ENCODE data around the gene CYSTM1. TPM values are rescaled to one million over a fixed set of nuclear protein-coding genes. Genes with fewer than 3 reads are reported as not detected.

The CYSTM1 gene
- total and polyA plus RNA-seq, 7 donors: 23.8 to 597 (median 51.7) TPM

DNA sequence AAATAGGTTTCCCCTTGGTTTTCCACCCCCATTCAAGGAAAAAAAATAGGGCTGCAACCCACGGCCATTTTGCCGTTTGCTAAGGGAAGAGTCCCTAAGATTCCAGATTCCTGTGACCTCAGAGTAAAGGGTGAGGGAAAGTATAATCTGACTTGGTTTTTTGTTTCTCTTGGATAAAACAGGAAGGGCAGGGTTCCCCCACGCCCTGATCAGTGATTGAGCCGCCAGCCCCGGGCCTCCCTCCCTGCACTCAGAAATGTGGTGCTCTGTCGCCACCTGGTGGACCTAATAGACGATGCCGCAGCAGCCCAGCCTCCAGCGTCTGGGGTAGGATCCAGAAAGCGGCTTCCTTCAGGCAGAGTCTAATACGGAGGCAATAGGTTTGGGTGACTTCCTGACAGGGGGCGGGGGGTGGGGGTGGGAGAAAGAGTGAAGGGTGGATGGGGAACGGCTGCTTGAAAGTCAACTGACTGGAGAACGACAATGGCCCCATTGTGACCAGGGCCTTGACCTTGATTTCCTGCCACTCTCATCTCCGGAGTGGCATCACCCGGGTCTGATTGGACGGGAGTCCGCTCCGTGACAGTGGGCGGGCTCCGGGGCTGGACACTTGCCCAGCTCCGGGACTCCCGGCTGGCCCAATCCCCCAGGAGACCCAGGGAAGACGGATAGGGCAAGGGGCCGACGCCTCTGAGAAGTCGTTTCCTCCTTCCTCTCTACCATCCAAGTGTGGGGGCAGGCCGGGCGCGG, 17.8 kb upstream of the CYSTM1 start:
- peak overlapping the region; percentile 7 to 61 (median 27) for H3K27ac ChIP-seq
- H3K9me3 ChIP-seq: no peaks in the 10 kb centered on the region
- 5% methylated on average over 30 of the region's 30 CpGs for WGBS, 2 donors
- TF ChIP-seq, protein P1, sequence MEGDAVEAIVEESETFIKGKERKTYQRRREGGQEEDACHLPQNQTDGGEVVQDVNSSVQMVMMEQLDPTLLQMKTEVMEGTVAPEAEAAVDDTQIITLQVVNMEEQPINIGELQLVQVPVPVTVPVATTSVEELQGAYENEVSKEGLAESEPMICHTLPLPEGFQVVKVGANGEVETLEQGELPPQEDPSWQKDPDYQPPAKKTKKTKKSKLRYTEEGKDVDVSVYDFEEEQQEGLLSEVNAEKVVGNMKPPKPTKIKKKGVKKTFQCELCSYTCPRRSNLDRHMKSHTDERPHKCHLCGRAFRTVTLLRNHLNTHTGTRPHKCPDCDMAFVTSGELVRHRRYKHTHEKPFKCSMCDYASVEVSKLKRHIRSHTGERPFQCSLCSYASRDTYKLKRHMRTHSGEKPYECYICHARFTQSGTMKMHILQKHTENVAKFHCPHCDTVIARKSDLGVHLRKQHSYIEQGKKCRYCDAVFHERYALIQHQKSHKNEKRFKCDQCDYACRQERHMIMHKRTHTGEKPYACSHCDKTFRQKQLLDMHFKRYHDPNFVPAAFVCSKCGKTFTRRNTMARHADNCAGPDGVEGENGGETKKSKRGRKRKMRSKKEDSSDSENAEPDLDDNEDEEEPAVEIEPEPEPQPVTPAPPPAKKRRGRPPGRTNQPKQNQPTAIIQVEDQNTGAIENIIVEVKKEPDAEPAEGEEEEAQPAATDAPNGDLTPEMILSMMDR (IDR thresholded peaks at IDR 0.05): peak; percentile 75 to 95 (median 90)
- peak in 1 of 4 donors; percentile 1 for TF ChIP-seq POLR2AphosphoS5 (IDR thresholded peaks at IDR 0.05)
- TF ChIP-seq EP300 (IDR thresholded peaks at IDR 0.05): no peak
- intact Hi-C loops (cut with DNase I): loop anchor here (1.0 to 5.0 kb wide), 2 partner anchors 84 to 190 kb away; no protein-coding TSS in a partner anchor
- DNase-seq: peak; percentile 93
- H3K36me3 ChIP-seq: no peaks in the 10 kb centered on the region
- H3K4me1 ChIP-seq: peaks cover 0 to 16% (median 7%) of the 10 kb centered on the region in 4 donors
- no peaks in the 10 kb centered on the region for H3K27me3 ChIP-seq
- peak overlapping the region; percentile 10 to 42 (median 35) for H3K4me3 ChIP-seq

DNA sequence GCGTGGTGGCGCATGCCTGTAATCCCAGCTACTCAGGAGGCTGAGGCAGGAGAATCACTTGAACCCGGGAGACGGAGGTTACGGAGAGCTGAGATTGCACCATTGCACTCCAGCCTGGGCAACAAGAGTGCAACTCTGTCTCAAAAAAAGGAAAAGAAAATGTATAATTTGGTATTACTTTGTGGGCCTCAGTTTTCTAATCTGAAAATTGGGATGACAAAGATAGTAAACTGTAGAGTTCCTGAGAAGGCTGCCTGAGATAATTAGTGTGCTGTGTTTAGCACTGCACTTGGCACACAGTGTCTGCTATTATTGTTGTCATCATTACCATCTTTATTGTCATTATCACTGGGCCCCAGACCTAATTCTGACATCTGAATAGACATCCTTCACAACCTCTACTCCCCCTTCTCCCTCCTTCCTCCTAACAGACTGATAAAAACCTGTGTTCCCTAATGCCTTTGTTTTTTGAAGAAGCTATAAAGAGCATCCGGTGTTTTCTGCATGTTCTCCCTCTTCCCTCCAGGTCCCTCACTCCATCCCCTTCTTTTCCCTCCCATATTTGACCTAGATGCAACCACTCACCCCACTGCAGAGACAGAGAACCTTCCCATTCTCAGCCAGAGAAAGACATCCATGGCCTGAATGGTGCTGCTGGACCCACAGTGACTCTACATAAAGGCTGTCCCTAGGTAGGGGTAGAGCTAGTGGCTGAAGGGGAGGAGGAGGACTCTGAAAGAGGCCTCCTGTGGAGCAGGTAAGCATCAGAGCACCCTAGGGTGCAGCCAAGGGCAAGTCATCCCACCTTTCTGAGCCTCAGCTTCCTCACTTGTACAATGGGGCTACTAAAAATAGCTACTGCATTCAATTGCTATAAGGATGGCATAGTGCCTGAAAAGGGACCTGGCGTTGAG, 15.7 kb upstream of the CYSTM1 start:
- no peaks in the 10 kb centered on the region for H3K36me3 ChIP-seq
- no peak overlapping the region for H3K27ac ChIP-seq
- DNase-seq: no peak
- intact Hi-C loops (cut with DNase I): loop anchor here (5.0 kb wide), 1 partner anchor 192 kb away; no protein-coding TSS in a partner anchor
- no peaks in the 10 kb centered on the region for H3K9me3 ChIP-seq
- no peak overlapping the region for H3K4me3 ChIP-seq
- WGBS, 2 donors: 84 to 87% methylated on average over 7 of the region's 7 CpGs
- H3K27me3 ChIP-seq: no peaks in the 10 kb centered on the region
- no peak for TF ChIP-seq POLR2A (IDR thresholded peaks at IDR 0.05)
- TF ChIP-seq EP300 (IDR thresholded peaks at IDR 0.05): no peak
- TF ChIP-seq, protein P1 (IDR thresholded peaks at IDR 0.05): no peak
- TF ChIP-seq POLR2AphosphoS5 (IDR thresholded peaks at IDR 0.05): no peak
- peaks cover 0 to 11% (median 7%) of the 10 kb centered on the region in 4 donors for H3K4me1 ChIP-seq

DNA sequence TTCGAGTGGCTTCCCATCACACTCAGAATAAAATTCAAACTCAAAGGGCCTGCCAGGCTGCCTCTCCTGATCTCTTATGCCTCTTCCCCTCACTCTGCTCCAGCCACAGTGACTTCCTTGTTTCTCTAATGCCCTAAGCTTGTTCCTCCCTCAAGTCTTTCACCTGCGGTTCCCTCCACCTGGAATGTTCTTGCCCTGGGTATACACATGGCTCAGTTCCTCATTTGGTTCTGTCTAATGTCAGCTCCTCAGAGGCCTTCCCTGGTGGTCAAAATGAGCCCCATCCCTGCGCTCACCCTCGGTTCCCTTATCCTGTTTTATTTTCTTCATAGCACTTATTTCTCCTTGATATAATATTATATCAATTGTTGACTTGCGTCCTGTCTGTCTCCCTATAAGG, 12.7 kb upstream of the CYSTM1 start:
- 87% methylated on average over 5 of the region's 5 CpGs for WGBS, 2 donors
- DNase-seq: no peak
- no peak overlapping the region for H3K27ac ChIP-seq

DNA sequence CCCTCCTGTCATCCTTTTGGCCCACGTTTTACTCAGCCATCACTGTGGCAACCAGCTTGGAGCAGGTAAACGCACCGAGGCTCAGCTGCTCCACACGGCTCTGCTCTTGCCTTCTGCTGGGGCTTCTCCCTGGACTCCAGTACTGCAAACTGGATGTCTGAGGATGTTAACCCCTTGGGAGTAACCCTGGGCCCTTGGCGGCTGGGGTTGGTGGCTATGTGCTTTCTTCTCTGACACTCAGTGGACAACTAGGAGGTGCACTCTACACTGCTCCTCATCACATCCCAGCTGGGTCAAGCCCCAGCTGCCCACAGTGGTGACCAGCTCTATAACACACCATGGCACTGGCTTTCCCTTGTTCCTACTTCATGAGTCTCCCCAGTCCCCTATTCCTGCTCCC, 12.2 kb upstream of the CYSTM1 start:
- H3K27me3 ChIP-seq: no peaks in the 10 kb centered on the region
- 81 to 86% methylated on average over 5 of the region's 5 CpGs for WGBS, 2 donors

More for the DNA sequence above, 12.7 kb upstream of the CYSTM1 start:
- Histone ChIP-seq H3K9me3 (no peaks in the 10 kb centered on the region), H3K36me3 (no peaks in the 10 kb centered on the region), H3K27me3 (no peaks in the 10 kb centered on the region), H3K4me1 (peaks cover 0 to 4% (median 2%) of the 10 kb centered on the region in 4 donors), H3K4me3 (no peak overlapping the region)
- no peak for TF ChIP-seq EP300 (IDR thresholded peaks at IDR 0.05)
- no peak for TF ChIP-seq POLR2A (IDR thresholded peaks at IDR 0.05)
- TF ChIP-seq POLR2AphosphoS5 (IDR thresholded peaks at IDR 0.05): no peak
- TF ChIP-seq, protein P1 (IDR thresholded peaks at IDR 0.05): no peak
- intact Hi-C loops (cut with DNase I): no loop called here

More for the DNA sequence above, 12.2 kb upstream of the CYSTM1 start:
- DNase-seq: no peak
- Histone ChIP-seq H3K36me3 (no peaks in the 10 kb centered on the region), H3K4me3 (no peak overlapping the region), H3K4me1 (no peaks in the 10 kb centered on the region), H3K9me3 (no peaks in the 10 kb centered on the region), H3K27ac (no peak overlapping the region)
- intact Hi-C loops (cut with DNase I): no loop called here
- TF ChIP-seq EP300 (IDR thresholded peaks at IDR 0.05) (no peak), POLR2AphosphoS5 (IDR thresholded peaks at IDR 0.05) (no peak), POLR2A (IDR thresholded peaks at IDR 0.05) (no peak)
- TF ChIP-seq, protein P1 (IDR thresholded peaks at IDR 0.05): no peak

Data from sigmoid colon (tissue), 7 donors.